PC-9 (cell line): ENCODE data around the gene SFSWAP. TPM values are rescaled to one million over a fixed set of nuclear protein-coding genes. Genes with fewer than 3 reads are reported as not detected.

ENCODE experiments used
- BruUV-seq: library from RNA; stranded (reverse); fragments of 400-500 nt; replicated peaks from 2 replicates; lab custom pipeline; 2021; lab: Mats Ljungman, UMichigan
- CTCF ChIA-PET: fragments of 300-600 bp; sonication (Branson Sonifier 250); formaldehyde crosslinking; loops from one replicate; lab custom pipeline; 2022; ENCODE audit warnings: antibody characterized with exemption; lab: Charles Lee
- POLR2A ChIA-PET: fragments of 300-600 bp; sonication (Branson Sonifier 250); formaldehyde crosslinking; loops from one replicate; lab custom pipeline; 2022; ENCODE audit warnings: antibody characterized with exemption; ENCODE audit not compliant: unreplicated experiment; lab: Charles Lee
- DNase-seq, 2 experiments: peaks; one replicate each; pipeline versions ENCODE4 v3.0.0 to v3.0.0-alpha.2; 2015 to 2022; ENCODE audit warnings: mixed read lengths in 1 of 2
- H2AFZ ChIP-seq: fragments of 200-600 bp; sonication (generic); 2 replicates; pipeline ENCODE4 v1.8.1; 2017; ENCODE audit warnings: antibody characterized with exemption
- H3F3A ChIP-seq: fragments of 200-600 bp; sonication (generic); 2 replicates; pipeline ENCODE4 v1.8.1; 2017; ENCODE audit warnings: antibody characterized with exemption, mild to moderate bottlenecking, low read depth; ENCODE audit not compliant: insufficient read depth
- H3K27ac ChIP-seq: fragments of 200-600 bp; sonication (generic); 2 replicates; pipeline ENCODE4 v1.6.1; 2016; ENCODE audit warnings: mixed run types
- H3K27me3 ChIP-seq: fragments of 200-600 bp; sonication (generic); 2 replicates; pipeline ENCODE4 v1.6.1; 2016; ENCODE audit warnings: low read depth, mixed run types; ENCODE audit not compliant: insufficient read depth
- H3K36me3 ChIP-seq: fragments of 200-600 bp; sonication (generic); 2 replicates; pipeline ENCODE4 v1.6.1; 2016; ENCODE audit warnings: low read depth, mixed run types
- H3K4me1 ChIP-seq: fragments of 200-600 bp; sonication (generic); replicated peaks from 2 replicates; pipeline ENCODE4 v1.6.1; 2016; ENCODE audit warnings: mixed run types; ENCODE audit not compliant: insufficient read depth
- H3K4me2 ChIP-seq: fragments of 200-600 bp; sonication (generic); 2 replicates; pipeline ENCODE4 v1.6.1; 2017; ENCODE audit warnings: mixed run types
- H3K4me3 ChIP-seq: fragments of 200-600 bp; sonication (generic); 2 replicates; pipeline ENCODE4 v1.6.1; 2016; ENCODE audit warnings: mixed run types
- H3K79me2 ChIP-seq: fragments of 200-600 bp; sonication (generic); 2 replicates; pipeline ENCODE4 v1.6.1; 2017; ENCODE audit warnings: low read depth, mixed run types
- H3K9me2 ChIP-seq: fragments of 200-600 bp; sonication (generic); 2 replicates; pipeline ENCODE4 v1.8.1; 2017; ENCODE audit warnings: mild to moderate bottlenecking; ENCODE audit not compliant: insufficient read depth
- H3K9me3 ChIP-seq: fragments of 200-600 bp; sonication (generic); 2 replicates; pipeline ENCODE4 v1.8.1; 2016; ENCODE audit warnings: low read depth; ENCODE audit not compliant: insufficient read depth
- H4K20me1 ChIP-seq: fragments of 200-600 bp; sonication (generic); 2 replicates; pipeline ENCODE4 v1.8.1; 2017; ENCODE audit not compliant: insufficient read depth
- CTCF ChIP-seq: fragments of 200-600 bp; sonication (generic); conservative IDR thresholded peaks from 2 replicates; pipeline ENCODE4 v1.6.1; 2017; ENCODE audit warnings: mixed run types, antibody characterized with exemption, mild to moderate bottlenecking, moderate library complexity
- EZH2 ChIP-seq: fragments of 200-600 bp; sonication (generic); IDR thresholded peaks from 2 replicates; pipeline ENCODE4 v1.8.0; 2017; ENCODE audit warnings: antibody characterized with exemption, low read depth
- intact Hi-C: fragments of 100-400 bp; cut with micrococcal nuclease; formaldehyde crosslinking; loops from one replicate; pipeline ENCODE4 v1.10.0; 2022; ENCODE audit not compliant: unreplicated experiment
- total RNA-seq: library from RNA; stranded (reverse); gene quantifications from 2 replicates; pipeline ENCODE4 v1.2.3, GENCODE V29; 2021

The SFSWAP gene
- total RNA-seq, 1 experiment from 2014 or later = 40.7 TPM

DNA sequence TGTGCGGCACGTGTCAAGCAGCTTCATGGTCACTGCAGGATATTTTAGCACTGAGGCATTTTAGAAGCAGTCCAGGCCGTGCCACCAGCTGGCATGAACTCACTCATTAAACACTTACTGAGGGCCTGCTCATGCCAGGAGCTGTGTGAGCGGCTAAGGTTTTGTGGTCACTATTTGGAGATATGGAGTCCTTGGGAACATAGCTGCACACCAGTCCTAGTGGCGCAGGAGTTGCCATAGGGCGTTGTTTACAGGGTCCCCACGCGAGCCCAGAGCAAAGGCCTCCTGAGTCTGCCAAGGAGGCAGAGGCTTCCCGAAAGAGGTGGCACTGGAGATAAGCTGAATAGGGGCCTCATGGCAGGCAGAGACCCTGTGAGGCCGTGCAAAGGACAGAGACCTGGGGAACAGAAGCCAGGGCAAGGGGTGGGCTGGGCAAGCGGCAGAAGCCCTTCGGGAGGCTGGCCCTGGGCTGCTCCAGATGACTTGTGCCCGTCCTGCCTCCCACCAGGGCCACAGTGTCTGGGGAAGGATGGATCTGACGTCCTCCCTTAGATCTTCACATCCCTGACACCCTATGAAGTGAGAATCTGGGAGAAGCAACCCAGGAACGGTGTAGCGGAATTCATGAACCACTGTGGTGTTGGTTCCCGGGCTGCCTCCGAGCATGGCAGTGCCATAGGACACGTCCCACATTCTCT is 38.9 kb downstream of the SFSWAP start:
- H3K9me2 ChIP-seq = no peaks in the 10 kb centered on the region
- intact Hi-C loops = loop anchor here (10.0 kb wide), 1 partner anchor 255 kb away; no protein-coding TSS in a partner anchor
- H3K4me3 ChIP-seq = no peak overlapping the region
- H3K4me2 ChIP-seq = no peak overlapping the region
- peaks cover 7% of the 10 kb centered on the region for H4K20me1 ChIP-seq
- H3K36me3 ChIP-seq = peaks cover 8% of the 10 kb centered on the region
- no TSS peak for BruUV-seq
- no peaks in the 10 kb centered on the region for H3K9me3 ChIP-seq
- H3K79me2 ChIP-seq = no peaks in the 10 kb centered on the region
- H3K27ac ChIP-seq = no peak overlapping the region
- H3K27me3 ChIP-seq = no peaks in the 10 kb centered on the region
- ChIA-PET CTCF (no interaction called here), POLR2A (interaction anchor here (0.6 kb wide), 1 partner anchor 24 kb away, joined by 4 read pairs; no protein-coding TSS in a partner anchor)
- H2AFZ ChIP-seq = no peak overlapping the region
- TF ChIP-seq EZH2 (no peak), CTCF (no peak)
- H3K4me1 ChIP-seq = no peaks in the 10 kb centered on the region
- no peak for DNase-seq
- H3F3A ChIP-seq = no peaks in the 10 kb centered on the region

DNA sequence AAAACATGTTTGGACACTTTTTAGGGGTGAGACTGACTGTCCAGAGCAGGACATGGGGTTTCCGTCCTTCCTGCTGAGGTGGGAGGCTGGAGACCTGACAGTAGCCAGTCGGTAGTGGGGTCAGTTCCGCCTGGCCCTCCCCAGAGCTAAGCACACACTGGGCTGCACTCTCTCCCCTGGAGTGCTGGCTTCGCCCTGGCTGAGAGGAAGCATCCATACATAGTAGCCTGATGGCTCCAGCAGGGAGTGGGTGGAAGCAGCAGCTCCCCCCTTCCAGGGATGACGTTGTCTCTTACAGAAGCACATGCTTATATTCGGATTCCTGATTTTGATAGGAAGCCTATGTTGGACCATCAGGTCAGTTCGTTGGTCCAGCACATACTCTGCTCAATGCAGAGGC is 40.4 kb downstream of the SFSWAP start:
- Histone ChIP-seq H3K4me1 (no peaks in the 10 kb centered on the region), H2AFZ (no peak overlapping the region), H3F3A (no peaks in the 10 kb centered on the region), H3K9me3 (no peaks in the 10 kb centered on the region), H3K4me3 (no peak overlapping the region), H3K27me3 (no peaks in the 10 kb centered on the region), H3K9me2 (no peaks in the 10 kb centered on the region), H4K20me1 (peaks cover 7% of the 10 kb centered on the region), H3K4me2 (no peak overlapping the region), H3K27ac (no peak overlapping the region), H3K79me2 (no peaks in the 10 kb centered on the region), H3K36me3 (peaks cover 20% of the 10 kb centered on the region)
- ChIA-PET CTCF (no interaction called here), POLR2A (no interaction called here)
- TF ChIP-seq CTCF (no peak), EZH2 (no peak)
- DNase-seq = no peak
- BruUV-seq = no TSS peak
- intact Hi-C loops = loop anchor here (10.0 kb wide), 1 partner anchor 253 kb away; no protein-coding TSS in a partner anchor

GRCh38 chr12:131752451-131752850 is 41.6 kb downstream of the SFSWAP start:
- Histone ChIP-seq H3K79me2 (no peaks in the 10 kb centered on the region), H3K9me3 (no peaks in the 10 kb centered on the region), H3F3A (no peaks in the 10 kb centered on the region), H3K27me3 (no peaks in the 10 kb centered on the region), H3K27ac (no peak overlapping the region), H3K9me2 (no peaks in the 10 kb centered on the region), H4K20me1 (peaks cover 7% of the 10 kb centered on the region), H3K36me3 (peaks cover 20% of the 10 kb centered on the region), H3K4me1 (no peaks in the 10 kb centered on the region), H2AFZ (no peak overlapping the region), H3K4me2 (no peak overlapping the region), H3K4me3 (no peak overlapping the region)
- no TSS peak for BruUV-seq
- DNase-seq = no peak
- intact Hi-C loops = loop anchor here (10.0 kb wide), 1 partner anchor 252 kb away; no protein-coding TSS in a partner anchor
- ChIA-PET POLR2A (no interaction called here), CTCF (no interaction called here)
- no peak for TF ChIP-seq EZH2
- no peak for TF ChIP-seq CTCF
